Thoracic aorta (tissue), 2 donors: ENCODE data around the gene PRKAG3. TPM values are rescaled to one million over a fixed set of nuclear protein-coding genes. Genes with fewer than 3 reads are reported as not detected.

ENCODE experiments used
- ATAC-seq: fragments of 150-250 bp; one replicate; pipeline ENCODE4 v1.8.0; 2017; ENCODE audit warnings: low read depth; ENCODE audit not compliant: insufficient number of reproducible peaks, low FRiP score
- DNase-seq: peaks from one replicate; pipeline ENCODE4 v3.0.0-alpha.2; 2020; ENCODE audit warnings: low spot score
- H3K27ac ChIP-seq, 2 donors: fragments of 200-600 bp; sonication (generic); 1 replicate in 1 of 2; 2 replicates in 1 of 2; pipeline ENCODE4 v1.5.1; 2016; ENCODE audit warnings: mild to moderate bottlenecking in 2 of 2, moderate library complexity in 2 of 2
- H3K27me3 ChIP-seq: fragments of 200-600 bp; sonication (generic); replicated peaks from 2 replicates; pipeline ENCODE4 v1.6.0; 2016; ENCODE audit warnings: mild to moderate bottlenecking; ENCODE audit not compliant: insufficient read depth
- H3K36me3 ChIP-seq: fragments of 200-600 bp; sonication (generic); one replicate; pipeline ENCODE4 v1.5.1; 2016
- H3K4me1 ChIP-seq, 2 donors: fragments of 200-600 bp; sonication (generic); 1 replicate in 1 of 2; 2 replicates in 1 of 2; pipeline versions ENCODE4 v1.5.1 to v1.6.0; 2016; ENCODE audit warnings: low read depth in 2 of 2, mild to moderate bottlenecking in 1 of 2; ENCODE audit not compliant: control insufficient read depth in 1 of 2
- H3K4me3 ChIP-seq: fragments of 200-600 bp; sonication (generic); 2 replicates; pipeline ENCODE4 v1.5.1; 2016; ENCODE audit warnings: mild to moderate bottlenecking
- H3K9me3 ChIP-seq: fragments of 200-600 bp; sonication (generic); 2 replicates; pipeline ENCODE4 v1.5.1; 2016
- total RNA-seq, 2 donors: library from RNA; depleted of rRNA; stranded (reverse); fragments of >200 nt; gene quantifications; one replicate each; pipeline versions ENCODE4 v1.1.0 to v1.2.3, GENCODE V29; 2016
- TF ChIP-seq, protein P1 (sequence below): fragments of 200-600 bp; sonication (generic); IDR thresholded peaks from one replicate; pipeline ENCODE4 v1.5.1; 2019; ENCODE audit warnings: antibody characterized with exemption

PRKAG3 gene
- total RNA-seq, 2 donors from 2014 or later: 0.28 TPM; not detected in 1

DNA sequence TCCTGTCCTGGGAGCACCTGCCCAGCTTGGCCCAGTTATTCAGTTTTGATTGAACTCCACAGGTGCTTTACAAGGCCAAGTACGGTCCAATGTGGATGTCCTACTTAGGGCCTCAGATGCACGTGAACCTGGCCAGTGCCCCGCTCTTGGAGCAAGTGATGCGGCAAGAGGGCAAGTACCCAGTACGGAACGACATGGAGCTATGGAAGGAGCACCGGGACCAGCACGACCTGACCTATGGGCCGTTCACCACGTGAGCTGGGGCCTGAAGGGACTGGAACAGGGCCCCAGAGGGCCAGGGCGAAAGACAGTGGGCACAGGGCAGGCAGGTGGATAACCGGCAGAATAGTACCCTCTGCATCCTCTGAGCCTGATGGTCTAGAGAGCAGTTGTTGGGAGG is 22.1 kb downstream of the PRKAG3 start:
- DNase-seq (no peak), ATAC-seq (no peak)

DNA sequence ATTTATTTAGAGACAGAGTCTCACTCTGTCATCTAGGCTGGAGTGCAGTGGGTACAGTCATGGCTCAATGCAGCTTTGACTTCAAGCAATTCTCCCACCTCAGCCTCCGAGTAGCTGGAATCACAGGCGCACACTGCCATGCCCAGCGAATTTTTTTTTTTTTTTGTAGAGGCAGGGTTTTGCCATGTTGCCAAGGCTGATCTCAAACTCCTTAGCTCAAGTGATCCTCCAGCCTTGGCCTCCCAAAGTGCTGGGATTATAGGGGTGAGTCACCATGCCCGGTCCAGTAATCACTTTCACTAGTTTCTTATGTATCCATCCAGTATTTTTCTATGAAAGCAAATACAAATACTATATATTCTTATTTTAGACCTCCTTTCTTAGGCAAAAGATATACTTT is 24.0 kb downstream of the PRKAG3 start:
- TF ChIP-seq, protein P1, sequence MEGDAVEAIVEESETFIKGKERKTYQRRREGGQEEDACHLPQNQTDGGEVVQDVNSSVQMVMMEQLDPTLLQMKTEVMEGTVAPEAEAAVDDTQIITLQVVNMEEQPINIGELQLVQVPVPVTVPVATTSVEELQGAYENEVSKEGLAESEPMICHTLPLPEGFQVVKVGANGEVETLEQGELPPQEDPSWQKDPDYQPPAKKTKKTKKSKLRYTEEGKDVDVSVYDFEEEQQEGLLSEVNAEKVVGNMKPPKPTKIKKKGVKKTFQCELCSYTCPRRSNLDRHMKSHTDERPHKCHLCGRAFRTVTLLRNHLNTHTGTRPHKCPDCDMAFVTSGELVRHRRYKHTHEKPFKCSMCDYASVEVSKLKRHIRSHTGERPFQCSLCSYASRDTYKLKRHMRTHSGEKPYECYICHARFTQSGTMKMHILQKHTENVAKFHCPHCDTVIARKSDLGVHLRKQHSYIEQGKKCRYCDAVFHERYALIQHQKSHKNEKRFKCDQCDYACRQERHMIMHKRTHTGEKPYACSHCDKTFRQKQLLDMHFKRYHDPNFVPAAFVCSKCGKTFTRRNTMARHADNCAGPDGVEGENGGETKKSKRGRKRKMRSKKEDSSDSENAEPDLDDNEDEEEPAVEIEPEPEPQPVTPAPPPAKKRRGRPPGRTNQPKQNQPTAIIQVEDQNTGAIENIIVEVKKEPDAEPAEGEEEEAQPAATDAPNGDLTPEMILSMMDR: no peak

More for the DNA sequence above, 22.1 kb downstream of the PRKAG3 start:
- Histone ChIP-seq H3K36me3 (peaks cover 18% of the 10 kb centered on the region), H3K4me3 (no peak overlapping the region), H3K27me3 (no peaks in the 10 kb centered on the region), H3K4me1 (peaks cover 14 to 28% of the 10 kb centered on the region in 2 donors), H3K27ac (no peak overlapping the region), H3K9me3 (no peaks in the 10 kb centered on the region)
- TF ChIP-seq, protein P1: no peak

DNA sequence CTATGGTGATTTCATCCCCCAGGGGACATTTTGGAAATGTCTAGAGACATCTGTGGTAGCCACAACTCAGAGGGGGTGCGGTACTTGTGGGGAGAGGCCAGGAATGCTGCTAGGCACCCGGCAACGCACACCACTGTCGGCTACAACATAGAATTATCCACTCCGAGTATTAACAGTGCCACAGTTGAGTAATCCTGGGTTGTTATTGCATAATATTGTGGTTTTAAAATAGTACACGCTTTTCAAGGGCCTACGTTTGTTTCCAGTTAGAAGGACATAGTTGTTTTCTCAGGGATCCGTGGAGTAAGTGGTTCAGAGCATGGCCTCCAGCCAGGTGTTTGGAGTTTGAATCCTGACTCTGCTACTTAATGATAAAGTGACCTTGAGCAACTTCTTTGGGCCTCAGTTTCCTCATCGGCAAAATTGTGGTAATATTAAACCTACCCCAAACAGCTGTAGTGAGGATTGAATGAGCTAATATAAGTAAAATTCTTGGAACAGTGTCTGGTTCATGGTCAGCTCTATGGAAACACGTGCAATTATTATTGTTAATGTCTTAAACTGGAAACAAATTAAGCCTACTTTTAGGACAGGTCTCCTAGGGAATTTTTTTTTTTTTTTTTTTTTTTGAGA is 25.1 kb downstream of the PRKAG3 start:
- TF ChIP-seq, protein P1: no peak
- Histone ChIP-seq H3K9me3 (no peaks in the 10 kb centered on the region), H3K36me3 (no peaks in the 10 kb centered on the region), H3K27ac (peak overlapping the region; percentile 67 to 75), H3K4me3 (peak overlapping the region; percentile 56), H3K27me3 (no peaks in the 10 kb centered on the region), H3K4me1 (peaks cover 20 to 42% of the 10 kb centered on the region in 2 donors)
- peak; percentile 93 for ATAC-seq
- DNase-seq: peak; percentile 61

More for the DNA sequence above, 24.0 kb downstream of the PRKAG3 start:
- Histone ChIP-seq H3K36me3 (peaks cover 2% of the 10 kb centered on the region), H3K9me3 (no peaks in the 10 kb centered on the region), H3K27me3 (no peaks in the 10 kb centered on the region), H3K27ac (peak overlapping the region; percentile 67 to 75), H3K4me1 (peaks cover 14 to 32% of the 10 kb centered on the region in 2 donors), H3K4me3 (no peak overlapping the region)
- ATAC-seq (no peak), DNase-seq (no peak)

DNA sequence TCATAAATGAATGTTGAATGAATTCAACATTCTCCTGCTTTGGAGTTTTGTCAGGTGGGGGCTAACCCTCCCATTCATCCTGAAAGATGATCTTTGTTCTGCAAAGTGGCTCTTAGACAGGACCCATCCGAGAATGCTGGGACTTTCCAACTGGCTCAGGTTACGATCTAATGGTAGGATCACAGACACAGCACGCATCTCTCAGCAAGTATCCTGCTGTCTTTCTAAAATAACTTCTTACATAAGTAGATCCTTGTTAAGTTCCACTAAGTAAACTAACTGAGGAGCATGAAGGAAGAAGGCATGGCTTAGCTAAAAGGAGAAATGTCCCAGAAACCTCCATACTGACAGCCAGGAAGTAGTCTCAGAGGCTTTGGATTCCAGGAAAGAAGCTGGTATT is 26.0 kb downstream of the PRKAG3 start:
- H3K36me3 ChIP-seq: no peaks in the 10 kb centered on the region
- TF ChIP-seq, protein P1: no peak
- peak overlapping the region; percentile 67 to 75 for H3K27ac ChIP-seq
- H3K4me3 ChIP-seq: peak overlapping the region; percentile 56
- ATAC-seq (no peak), DNase-seq (no peak)
- no peaks in the 10 kb centered on the region for H3K27me3 ChIP-seq
- H3K9me3 ChIP-seq: no peaks in the 10 kb centered on the region
- peaks cover 20 to 42% of the 10 kb centered on the region in 2 donors for H3K4me1 ChIP-seq

DNA sequence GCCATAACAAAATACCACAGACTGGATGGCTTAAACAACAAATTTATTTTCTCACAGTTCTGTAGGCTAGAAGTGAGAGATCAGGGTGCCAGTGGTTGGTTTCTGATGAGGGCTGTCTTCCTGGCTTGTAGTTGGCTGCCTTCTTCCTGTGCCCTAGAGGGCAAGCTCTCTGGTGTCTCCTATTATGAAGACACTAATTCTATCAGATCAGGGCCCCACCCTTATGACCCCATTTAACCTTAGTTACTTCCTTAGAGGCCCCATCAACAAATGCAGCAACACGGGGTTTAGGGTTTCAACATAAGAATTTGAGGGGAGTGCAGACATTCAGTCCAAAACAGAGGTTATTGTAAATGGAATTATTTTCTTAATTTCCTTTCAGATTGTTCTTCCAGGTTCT is 26.8 kb downstream of the PRKAG3 start:
- ATAC-seq (no peak), DNase-seq (no peak)
- H3K27me3 ChIP-seq: no peaks in the 10 kb centered on the region
- TF ChIP-seq, protein P1: no peak
- H3K4me3 ChIP-seq: no peak overlapping the region
- H3K4me1 ChIP-seq: peaks cover 20 to 42% of the 10 kb centered on the region in 2 donors
- H3K27ac ChIP-seq: peak overlapping the region; percentile 67 to 75
- H3K9me3 ChIP-seq: no peaks in the 10 kb centered on the region
- H3K36me3 ChIP-seq: no peaks in the 10 kb centered on the region
